Trophoblast cell (in vitro differentiated cells and primary cell): ENCODE data around the gene ZFHX3.

Source experiments
- DNase-seq, 2 donors: peaks; one replicate each; pipeline ENCODE4 v3.0.0-alpha.2; 2016
- H2AFZ ChIP-seq: 2 replicates; pipeline ENCODE4 v1.6.1; 2013; ENCODE audit warnings: low read length, moderate library complexity, mild to moderate bottlenecking; ENCODE audit not compliant: insufficient read depth, poor library complexity
- H2AK5ac ChIP-seq: 2 replicates; pipeline ENCODE4 v1.6.1; 2013; ENCODE audit warnings: mild to moderate bottlenecking, low read length
- H2BK120ac ChIP-seq: 2 replicates; pipeline ENCODE4 v1.6.1; 2013; ENCODE audit warnings: low read length, mild to moderate bottlenecking, moderate library complexity; ENCODE audit not compliant: insufficient read depth, poor library complexity
- H2BK12ac ChIP-seq: 2 replicates; pipeline ENCODE4 v1.6.1; 2013; ENCODE audit warnings: mild to moderate bottlenecking, low read length, moderate library complexity
- H2BK5ac ChIP-seq: 2 replicates; pipeline ENCODE4 v1.6.1; 2013; ENCODE audit warnings: low read length, low read depth, moderate library complexity, mild to moderate bottlenecking; ENCODE audit not compliant: poor library complexity
- H3K14ac ChIP-seq: 2 replicates; pipeline ENCODE4 v1.6.1; 2013; ENCODE audit warnings: mild to moderate bottlenecking, low read length
- H3K18ac ChIP-seq: 2 replicates; pipeline ENCODE4 v1.6.1; 2013; ENCODE audit warnings: mild to moderate bottlenecking, low read length
- H3K23ac ChIP-seq: 2 replicates; pipeline ENCODE4 v1.6.1; 2013; ENCODE audit warnings: low read length
- H3K27ac ChIP-seq: 2 replicates; pipeline ENCODE4 v1.5.1; 2013; ENCODE audit warnings: low read depth, mild to moderate bottlenecking, inconsistent platforms, low read length, moderate library complexity
- H3K27me3 ChIP-seq: 2 replicates; pipeline ENCODE4 v1.6.1; 2013; ENCODE audit warnings: inconsistent platforms, mild to moderate bottlenecking, low read length, moderate library complexity; ENCODE audit not compliant: insufficient read depth
- H3K36me3 ChIP-seq, 2 experiments: 1 replicate in 1 of 2; 2 replicates in 1 of 2; pipeline ENCODE4 v1.6.1; 2013; ENCODE audit warnings: low read length in 2 of 2, mild to moderate bottlenecking in 2 of 2, moderate library complexity in 1 of 2; ENCODE audit not compliant: insufficient read depth in 2 of 2, control insufficient read depth in 1 of 2
- H3K4ac ChIP-seq: 2 replicates; pipeline ENCODE4 v1.6.1; 2013; ENCODE audit warnings: low read depth, mild to moderate bottlenecking, low read length, moderate library complexity
- H3K4me1 ChIP-seq, 2 experiments: 1 replicate in 1 of 2; 2 replicates in 1 of 2; pipeline ENCODE4 v1.6.1; 2013; ENCODE audit warnings: low read length in 2 of 2, mild to moderate bottlenecking in 2 of 2, moderate library complexity in 1 of 2; ENCODE audit not compliant: insufficient read depth in 2 of 2, control insufficient read depth in 1 of 2
- H3K4me2 ChIP-seq: 2 replicates; pipeline ENCODE4 v1.6.1; 2013; ENCODE audit warnings: inconsistent platforms, mild to moderate bottlenecking, low read length, moderate library complexity
- H3K4me3 ChIP-seq: 2 replicates; pipeline ENCODE4 v1.5.1; 2013; ENCODE audit warnings: mild to moderate bottlenecking, low read depth, low read length, inconsistent platforms
- H3K79me1 ChIP-seq: one replicate; pipeline ENCODE4 v1.6.1; 2013; ENCODE audit warnings: low read length
- H3K79me2 ChIP-seq: 2 replicates; pipeline ENCODE4 v1.6.1; 2013; ENCODE audit warnings: low read length, mild to moderate bottlenecking; ENCODE audit not compliant: control insufficient read depth, insufficient read depth, poor library complexity
- H3K9ac ChIP-seq: 2 replicates; pipeline ENCODE4 v1.6.1; 2013; ENCODE audit warnings: mild to moderate bottlenecking, low read length
- H3K9me3 ChIP-seq: 2 replicates; pipeline ENCODE4 v1.6.1; 2013; ENCODE audit warnings: low read depth, mild to moderate bottlenecking, control low read depth, inconsistent platforms, low read length; ENCODE audit not compliant: insufficient read depth
- H4K12ac ChIP-seq: 2 replicates; pipeline ENCODE4 v1.6.1; 2013; ENCODE audit warnings: low read depth, mild to moderate bottlenecking, low read length, moderate library complexity
- H4K8ac ChIP-seq: 2 replicates; pipeline ENCODE4 v1.6.1; 2013; ENCODE audit warnings: low read depth, mild to moderate bottlenecking, low read length, moderate library complexity
- H4K91ac ChIP-seq: one replicate; pipeline ENCODE4 v1.6.1; 2013; ENCODE audit warnings: low read depth, mild to moderate bottlenecking, low read length, moderate library complexity
- WGBS: extraction: QIAGEN DNeasy Blood & Tissue Kit; methylation state at CpG from one replicate; pipeline ENCODE4 v1.1.7; 2013; ENCODE audit warnings: missing lambda C conversion rate; ENCODE audit not compliant: insufficient read length, insufficient coverage; ENCODE audit errors: extremely low coverage; 5-methylcytosine and 5-hydroxymethylcytosine counted together

Gene ZFHX3

GRCh38 chr16:72940886-72941285 lies 107.0 kb downstream of the ZFHX3 start:
- no peak overlapping the region for H3K23ac ChIP-seq
- H2BK120ac ChIP-seq: no peak overlapping the region
- no peak overlapping the region for H2BK12ac ChIP-seq
- no peak overlapping the region for H4K12ac ChIP-seq
- H3K79me1 ChIP-seq: peaks cover 7% of the 10 kb centered on the region
- H4K8ac ChIP-seq: no peak overlapping the region
- H3K14ac ChIP-seq: no peak overlapping the region
- no peak overlapping the region for H3K4me2 ChIP-seq
- H3K4me1 ChIP-seq: peaks cover 21 to 23% of the 10 kb centered on the region in 2 experiments
- peaks cover 4% of the 10 kb centered on the region in 2 experiments for H3K36me3 ChIP-seq
- H2BK5ac ChIP-seq: no peak overlapping the region
- H3K4me3 ChIP-seq: no peak overlapping the region
- no peak overlapping the region for H2AK5ac ChIP-seq
- H3K27ac ChIP-seq: no peak overlapping the region
- no peak overlapping the region for H3K18ac ChIP-seq
- H3K9me3 ChIP-seq: peaks cover 2% of the 10 kb centered on the region
- no CpG with 5 or more reads among the region's 5 CpGs for WGBS
- no peak overlapping the region for H3K4ac ChIP-seq
- no peak overlapping the region for H3K9ac ChIP-seq
- H3K79me2 ChIP-seq: peaks cover 14% of the 10 kb centered on the region
- no peak for DNase-seq
- no peaks in the 10 kb centered on the region for H3K27me3 ChIP-seq
- no peak overlapping the region for H2AFZ ChIP-seq
- H4K91ac ChIP-seq: no peak overlapping the region

GRCh38 chr16:72939247-72939646 lies 108.7 kb downstream of the ZFHX3 start:
- peaks cover 12% of the 10 kb centered on the region for H3K79me2 ChIP-seq
- no peaks in the 10 kb centered on the region for H3K9me3 ChIP-seq
- no peak overlapping the region for H3K4me2 ChIP-seq
- peak overlapping the region; percentile 51 for H3K27ac ChIP-seq
- no peak overlapping the region for H2BK120ac ChIP-seq
- no peak overlapping the region for H2AFZ ChIP-seq
- peak overlapping the region; percentile 46 for H2BK5ac ChIP-seq
- no peak overlapping the region for H3K14ac ChIP-seq
- H3K36me3 ChIP-seq: peaks cover 4% of the 10 kb centered on the region in 2 experiments
- peak overlapping the region; percentile 81 for H2BK12ac ChIP-seq
- H3K9ac ChIP-seq: no peak overlapping the region
- H3K23ac ChIP-seq: no peak overlapping the region
- no peaks in the 10 kb centered on the region for H3K27me3 ChIP-seq
- H4K91ac ChIP-seq: peak overlapping the region; percentile 39
- H4K12ac ChIP-seq: no peak overlapping the region
- H3K18ac ChIP-seq: peak overlapping the region; percentile 69
- peaks cover 22 to 24% of the 10 kb centered on the region in 2 experiments for H3K4me1 ChIP-seq
- DNase-seq: peak; percentile 52 to 80
- H2AK5ac ChIP-seq: no peak overlapping the region
- no CpG with 5 or more reads among the region's 10 CpGs for WGBS
- peak overlapping the region; percentile 4 for H3K4ac ChIP-seq
- no peak overlapping the region for H3K4me3 ChIP-seq
- peaks cover 7% of the 10 kb centered on the region for H3K79me1 ChIP-seq
- no peak overlapping the region for H4K8ac ChIP-seq

GRCh38 chr16:72938795-72939164 lies 109.1 kb downstream of the ZFHX3 start:
- H3K79me2 ChIP-seq: peaks cover 12% of the 10 kb centered on the region
- H3K27ac ChIP-seq: peak overlapping the region; percentile 51
- no peak overlapping the region for H2AFZ ChIP-seq
- H3K14ac ChIP-seq: peak overlapping the region; percentile 62
- H2AK5ac ChIP-seq: peak overlapping the region; percentile 53
- no peak overlapping the region for H3K23ac ChIP-seq
- no peak overlapping the region for H2BK5ac ChIP-seq
- H3K4me2 ChIP-seq: no peak overlapping the region
- H3K18ac ChIP-seq: peak overlapping the region; percentile 69
- H3K9ac ChIP-seq: no peak overlapping the region
- no CpG with 5 or more reads among the region's 7 CpGs for WGBS
- H3K4me3 ChIP-seq: no peak overlapping the region
- H4K8ac ChIP-seq: peak overlapping the region; percentile 65
- peaks cover 7% of the 10 kb centered on the region for H3K79me1 ChIP-seq
- DNase-seq: peak; percentile 73 to 82
- H4K91ac ChIP-seq: peak overlapping the region; percentile 74
- peaks cover 4% of the 10 kb centered on the region in 2 experiments for H3K36me3 ChIP-seq
- peak overlapping the region; percentile 44 for H4K12ac ChIP-seq
- H3K4ac ChIP-seq: peak overlapping the region; percentile 29
- H2BK12ac ChIP-seq: peak overlapping the region; percentile 81
- no peaks in the 10 kb centered on the region for H3K27me3 ChIP-seq
- no peaks in the 10 kb centered on the region for H3K9me3 ChIP-seq
- H3K4me1 ChIP-seq: peaks cover 22 to 24% of the 10 kb centered on the region in 2 experiments
- H2BK120ac ChIP-seq: peak overlapping the region; percentile 68

GRCh38 chr16:72937916-72938794 lies 109.8 kb downstream of the ZFHX3 start:
- Histone ChIP-seq H2BK12ac (peak overlapping the region; percentile 77), H3K9ac (no peak overlapping the region), H2AFZ (peak overlapping the region; percentile 52), H3K9me3 (no peaks in the 10 kb centered on the region), H3K4me1 (peaks cover 22 to 24% of the 10 kb centered on the region in 2 experiments), H3K23ac (no peak overlapping the region), H3K27me3 (no peaks in the 10 kb centered on the region), H2BK5ac (no peak overlapping the region), H3K14ac (peak overlapping the region; percentile 62), H3K4ac (peak overlapping the region; percentile 29), H2BK120ac (peak overlapping the region; percentile 68), H3K4me2 (no peak overlapping the region), H2AK5ac (peak overlapping the region; percentile 53), H3K79me1 (peaks cover 7% of the 10 kb centered on the region), H3K79me2 (peaks cover 12% of the 10 kb centered on the region), H3K36me3 (peaks cover 2 to 4% of the 10 kb centered on the region in 2 experiments), H3K27ac (peak overlapping the region; percentile 4), H4K91ac (peak overlapping the region; percentile 74), H3K4me3 (no peak overlapping the region), H3K18ac (peak overlapping the region; percentile 79), H4K12ac (peak overlapping the region; percentile 44), H4K8ac (peak overlapping the region; percentile 65)
- no peak for DNase-seq
- WGBS: no CpG with 5 or more reads among the region's 22 CpGs
